Lower lobe of right lung (tissue), 2 donors: Measurements from ENCODE around the gene SRCAP. TPM values are rescaled to one million over a fixed set of nuclear protein-coding genes. Genes with fewer than 3 reads are reported as not detected.

Experiments
- ATAC-seq, 2 donors: fragments of 200-7000 bp; cut with Tn5 transposase; one replicate each; pipeline ENCODE4 v1.9.1; 2020 to 2022; ENCODE audit warnings: mild to moderate bottlenecking in 2 of 2, moderate library complexity in 2 of 2
- DNase-seq: peaks from one replicate; pipeline ENCODE4 v3.0.0-alpha.2; 2020
- H3K27ac ChIP-seq: fragments of 200-600 bp; one replicate; pipeline ENCODE4 v1.8.0; 2022
- H3K27me3 ChIP-seq: fragments of 200-600 bp; one replicate; pipeline ENCODE4 v1.8.0; 2022; ENCODE audit warnings: low read depth
- H3K36me3 ChIP-seq: fragments of 200-600 bp; one replicate; pipeline ENCODE4 v1.8.0; 2022; ENCODE audit warnings: mild to moderate bottlenecking
- H3K4me1 ChIP-seq: fragments of 200-600 bp; one replicate; pipeline ENCODE4 v1.8.0; 2022
- H3K4me3 ChIP-seq: fragments of 200-600 bp; one replicate; pipeline ENCODE4 v1.8.0; 2022; ENCODE audit warnings: mild to moderate bottlenecking
- H3K9me3 ChIP-seq: fragments of 200-600 bp; one replicate; pipeline ENCODE4 v1.8.0; 2022
- intact Hi-C: fragments of 100-400 bp; cut with DNase I; formaldehyde crosslinking; loops from one replicate; pipeline ENCODE4 v1.11.0; 2022
- total RNA-seq: library from RNA; stranded (reverse); fragmentation: NEBNext Ultra II Directional; extraction: Animal tissue kit (Norgen Biotek cat#: 25700); gene quantifications from one replicate; pipeline ENCODE4 v1.2.1, GENCODE V29; 2021
- TF ChIP-seq, protein P1 (sequence below): fragments of 200-600 bp; IDR thresholded peaks from one replicate; pipeline ENCODE4 v1.8.0; 2022; ENCODE audit warnings: antibody characterized with exemption, mild to moderate bottlenecking
- donor health status: DM: no; HTN: yes; CAD: no; lungs with severe emphysema.

SRCAP gene
- total RNA-seq, 1 donor from 2014 or later: 73.8 TPM

DNA sequence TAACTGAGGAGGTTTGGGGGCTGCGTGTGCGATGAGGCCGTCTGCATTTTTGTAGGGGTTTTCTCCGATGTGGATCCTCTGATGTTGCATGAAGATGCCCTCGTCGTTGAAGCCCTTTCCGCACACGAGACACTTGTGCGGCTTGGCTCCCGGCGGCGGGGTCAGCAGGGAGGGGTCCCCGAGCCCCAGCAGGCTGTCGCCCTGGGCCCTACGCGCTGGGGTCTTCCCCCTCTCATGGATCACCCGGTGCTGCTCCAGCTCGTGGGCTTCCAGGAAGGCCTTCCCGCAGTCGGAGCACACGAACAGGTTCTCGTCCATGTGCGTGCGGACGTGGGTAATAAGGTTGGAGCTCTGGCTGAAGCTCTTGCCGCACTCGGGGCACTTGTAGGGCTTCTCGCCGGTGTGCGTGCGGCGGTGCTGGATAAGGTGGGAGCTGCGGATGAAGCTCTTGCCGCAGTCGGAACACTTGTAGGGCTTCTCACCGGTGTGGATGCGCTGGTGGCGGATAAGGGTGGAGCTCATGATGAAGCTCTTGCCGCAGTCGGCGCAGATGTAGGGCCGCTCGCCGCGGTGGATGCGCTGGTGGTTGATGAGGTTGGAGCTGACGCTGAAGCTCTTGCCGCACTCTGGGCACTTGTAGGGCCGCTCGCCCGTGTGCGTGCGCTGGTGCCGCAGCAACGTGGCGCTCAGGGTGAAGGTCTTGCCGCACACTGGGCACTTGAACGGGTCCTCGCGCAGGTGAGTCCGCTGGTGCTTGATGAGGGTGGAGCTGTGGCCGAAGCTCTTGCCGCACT is 83.7 kb downstream of the SRCAP start:
- Histone ChIP-seq H3K9me3 (no peaks in the 10 kb centered on the region), H3K4me3 (no peak overlapping the region), H3K36me3 (peaks cover 36% of the 10 kb centered on the region), H3K27me3 (no peaks in the 10 kb centered on the region), H3K4me1 (peaks cover 18% of the 10 kb centered on the region), H3K27ac (no peak overlapping the region)
- DNase-seq (no peak), ATAC-seq (no peak)
- TF ChIP-seq, protein P1, sequence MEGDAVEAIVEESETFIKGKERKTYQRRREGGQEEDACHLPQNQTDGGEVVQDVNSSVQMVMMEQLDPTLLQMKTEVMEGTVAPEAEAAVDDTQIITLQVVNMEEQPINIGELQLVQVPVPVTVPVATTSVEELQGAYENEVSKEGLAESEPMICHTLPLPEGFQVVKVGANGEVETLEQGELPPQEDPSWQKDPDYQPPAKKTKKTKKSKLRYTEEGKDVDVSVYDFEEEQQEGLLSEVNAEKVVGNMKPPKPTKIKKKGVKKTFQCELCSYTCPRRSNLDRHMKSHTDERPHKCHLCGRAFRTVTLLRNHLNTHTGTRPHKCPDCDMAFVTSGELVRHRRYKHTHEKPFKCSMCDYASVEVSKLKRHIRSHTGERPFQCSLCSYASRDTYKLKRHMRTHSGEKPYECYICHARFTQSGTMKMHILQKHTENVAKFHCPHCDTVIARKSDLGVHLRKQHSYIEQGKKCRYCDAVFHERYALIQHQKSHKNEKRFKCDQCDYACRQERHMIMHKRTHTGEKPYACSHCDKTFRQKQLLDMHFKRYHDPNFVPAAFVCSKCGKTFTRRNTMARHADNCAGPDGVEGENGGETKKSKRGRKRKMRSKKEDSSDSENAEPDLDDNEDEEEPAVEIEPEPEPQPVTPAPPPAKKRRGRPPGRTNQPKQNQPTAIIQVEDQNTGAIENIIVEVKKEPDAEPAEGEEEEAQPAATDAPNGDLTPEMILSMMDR: no peak
- intact Hi-C loops: no loop called here

DNA sequence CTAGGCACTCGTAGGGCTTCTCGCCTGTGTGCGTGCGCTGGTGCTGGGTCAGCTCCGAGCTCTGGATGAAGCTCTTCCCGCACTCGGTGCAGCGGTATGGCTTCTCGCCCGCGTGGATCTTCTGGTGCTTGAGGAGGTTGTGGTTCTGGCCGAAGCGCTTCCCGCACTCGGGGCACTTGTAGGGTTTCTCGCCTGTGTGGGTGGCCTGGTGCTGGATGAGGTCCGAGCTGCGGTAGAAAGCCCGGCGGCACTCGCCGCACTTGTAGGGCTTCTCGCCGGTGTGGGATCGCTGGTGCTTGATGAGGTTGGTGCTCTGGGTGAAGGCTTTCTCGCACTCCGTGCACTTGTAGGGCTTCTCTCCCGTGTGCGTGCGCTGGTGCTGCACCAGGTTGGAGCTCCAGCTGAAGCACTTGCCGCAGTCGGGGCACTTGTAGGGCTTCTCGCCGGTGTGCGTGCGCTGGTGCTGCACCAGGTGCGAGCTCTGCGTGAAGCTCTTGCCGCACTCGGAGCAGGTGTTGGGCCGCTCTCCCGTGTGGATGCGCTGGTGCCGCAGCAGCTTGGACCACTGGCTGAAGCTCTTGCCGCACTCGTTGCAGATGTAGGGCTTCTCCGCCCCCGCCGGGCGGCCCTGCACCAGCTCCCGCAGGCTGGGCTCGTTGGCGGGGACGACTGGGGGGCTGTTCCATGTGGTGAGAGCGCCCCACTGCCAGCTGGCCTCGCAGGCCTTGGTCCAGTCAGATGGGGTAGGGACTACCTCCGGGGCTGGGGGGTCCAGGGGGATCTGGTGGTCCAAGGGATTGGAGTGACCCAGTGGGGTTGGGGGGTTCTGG is 84.5 kb downstream of the SRCAP start:
- DNase-seq (no peak), ATAC-seq (no peak)
- TF ChIP-seq, protein P1: no peak
- no peak overlapping the region for H3K27ac ChIP-seq
- no peaks in the 10 kb centered on the region for H3K9me3 ChIP-seq
- H3K4me3 ChIP-seq: no peak overlapping the region
- peaks cover 22% of the 10 kb centered on the region for H3K4me1 ChIP-seq
- no peaks in the 10 kb centered on the region for H3K27me3 ChIP-seq
- intact Hi-C loops: no loop called here
- peaks cover 36% of the 10 kb centered on the region for H3K36me3 ChIP-seq

GRCh38 chr16:30784215-30784614 is 85.2 kb downstream of the SRCAP start:
- intact Hi-C loops: no loop called here
- peaks cover 36% of the 10 kb centered on the region for H3K36me3 ChIP-seq
- H3K27me3 ChIP-seq: no peaks in the 10 kb centered on the region
- H3K4me3 ChIP-seq: no peak overlapping the region
- DNase-seq (no peak), ATAC-seq (no peak)
- H3K9me3 ChIP-seq: no peaks in the 10 kb centered on the region
- peaks cover 22% of the 10 kb centered on the region for H3K4me1 ChIP-seq
- TF ChIP-seq, protein P1: no peak
- H3K27ac ChIP-seq: no peak overlapping the region

DNA sequence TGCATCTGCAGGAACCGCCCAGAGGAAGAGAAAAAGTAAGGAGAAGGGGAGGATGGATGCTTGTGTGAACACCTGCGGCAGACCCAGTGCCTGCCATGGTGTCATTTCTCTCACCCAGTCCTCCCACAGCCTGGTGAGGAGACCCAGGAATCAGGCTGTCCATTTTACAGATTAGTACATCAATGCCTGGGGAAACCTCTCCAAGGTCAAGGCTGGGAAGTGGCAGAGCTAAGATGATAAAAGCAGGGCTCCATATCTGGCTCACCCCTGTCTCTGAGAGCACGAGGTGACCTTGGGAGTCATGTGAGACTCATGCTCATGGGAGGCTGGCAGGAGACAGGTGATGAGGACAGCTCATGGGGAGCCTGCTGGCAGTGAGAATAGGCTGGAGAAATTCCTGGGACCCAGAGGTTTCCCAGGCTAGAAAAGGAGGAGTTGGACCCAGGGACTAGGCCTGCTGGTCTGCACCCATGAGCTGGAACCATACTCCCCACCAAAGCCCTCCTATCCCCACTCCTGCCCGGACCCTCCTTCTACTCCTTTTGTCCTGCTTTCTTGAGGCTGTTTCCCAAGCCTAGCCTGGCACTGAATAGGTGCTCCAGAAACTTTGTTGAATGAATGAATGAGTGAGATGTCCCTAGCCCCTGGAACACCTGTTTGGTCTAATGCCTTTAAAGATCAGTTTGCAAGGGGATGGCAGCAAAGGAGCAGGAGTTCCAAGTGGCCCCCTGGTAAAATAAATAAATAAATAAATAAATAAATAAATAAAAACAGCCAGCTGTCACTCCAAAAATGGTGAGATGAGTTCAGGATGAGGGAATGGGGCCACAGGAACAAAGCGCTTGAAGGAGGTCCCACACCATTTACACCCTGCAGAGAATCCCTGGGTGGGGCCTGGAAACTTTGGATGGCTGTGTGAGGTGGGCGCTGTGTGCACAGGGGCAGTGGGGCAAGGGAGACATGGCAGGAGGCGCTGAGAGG is 86.4 kb downstream of the SRCAP start:
- Histone ChIP-seq H3K27ac (peak overlapping the region; percentile 86), H3K27me3 (no peaks in the 10 kb centered on the region), H3K4me1 (peaks cover 22% of the 10 kb centered on the region), H3K9me3 (no peaks in the 10 kb centered on the region), H3K4me3 (peak overlapping the region; percentile 74), H3K36me3 (peaks cover 34% of the 10 kb centered on the region)
- ATAC-seq (no peak), DNase-seq (no peak)
- TF ChIP-seq, protein P1: no peak
- intact Hi-C loops: no loop called here
